ENCODE measurements around the gene ZNF362.

DNA sequence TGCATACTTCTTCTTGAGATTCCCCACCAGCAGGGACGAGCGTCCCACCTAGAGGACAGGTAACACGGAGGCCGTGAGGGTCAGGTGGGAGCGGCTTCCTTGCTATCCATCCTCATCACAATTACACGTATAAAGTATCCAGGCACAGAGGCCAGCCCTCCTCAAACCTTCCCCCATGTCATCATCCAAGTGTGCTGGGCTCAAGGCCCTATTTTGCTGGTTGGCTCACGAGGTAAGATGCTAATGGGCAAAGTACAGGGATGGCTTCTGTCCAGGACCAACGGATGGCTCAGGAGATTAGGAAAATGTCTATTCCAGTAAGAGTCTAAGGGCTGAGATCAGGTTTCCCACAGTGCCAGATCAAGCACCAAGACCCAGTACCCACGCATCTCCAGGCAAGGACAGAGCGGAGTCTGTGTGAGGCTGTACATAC is 76.1 kb downstream of the ZNF362 start:
- TF ChIP-seq ZNF274 (IDR thresholded peaks at IDR 0.05; ENCODE audit: low read depth, low read length) (no peak), YY1 (IDR thresholded peaks at IDR 0.05; ENCODE audit: insufficient read depth, insufficient read length) (no peak)

Measured in NT2/D1 (cell line).